ENCODE results near the gene LTB. TPM values are rescaled to one million over a fixed set of nuclear protein-coding genes. Genes with fewer than 3 reads are reported as not detected.

Gene LTB
- polyA plus RNA-seq, 2 donors: 1.8 to 3.0 TPM

DNA sequence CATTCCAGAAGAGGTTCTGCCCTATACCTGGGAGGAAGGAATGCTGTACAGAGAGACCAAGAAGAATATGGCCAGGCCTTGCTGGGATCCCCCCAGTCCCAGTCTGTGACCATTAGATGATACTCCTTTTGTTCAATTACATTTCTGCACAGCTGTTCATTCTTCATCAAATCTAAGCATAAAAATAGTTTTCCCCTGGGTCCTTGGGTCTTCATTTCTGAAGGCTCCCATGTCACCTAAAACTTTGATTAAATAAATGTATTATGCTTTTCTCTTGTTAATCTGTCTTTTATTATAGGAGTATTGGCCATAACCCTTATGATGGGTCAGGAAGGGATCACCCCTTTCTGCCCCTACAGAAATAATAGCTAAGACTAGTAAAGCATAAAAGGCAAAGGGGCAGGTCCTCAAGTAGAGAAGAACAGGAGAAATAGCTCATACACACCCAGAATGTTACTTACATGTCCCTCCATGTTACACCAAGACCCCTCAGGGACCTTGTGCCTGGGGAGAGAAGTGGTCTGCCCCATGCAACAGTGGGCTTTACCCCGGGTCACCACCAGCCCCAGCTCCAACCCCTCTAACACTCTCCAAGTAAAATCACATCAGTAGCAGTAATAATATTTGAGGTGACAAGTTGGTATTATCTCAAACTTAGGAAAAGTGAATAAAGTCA is 12.2 kb downstream of the LTB start:
- peaks cover 0 to 2% of the 10 kb centered on the region in 2 donors for H3K4me1 ChIP-seq (ENCODE audit: control insufficient read depth in 2 of 2, insufficient read depth in 2 of 2, low read length in 1 of 2)
- no peaks in the 10 kb centered on the region for H3K27me3 ChIP-seq (ENCODE audit: control insufficient read depth in 1 of 2, insufficient read depth in 2 of 2, low read length in 2 of 2)
- H3K4me3 ChIP-seq (ENCODE audit: low read depth in 1 of 2, low read length in 2 of 2): no peak overlapping the region
- H3K9me3 ChIP-seq (ENCODE audit: control insufficient read depth in 2 of 2, insufficient read depth in 1 of 2, low read depth in 1 of 2, low read length in 1 of 2): no peaks in the 10 kb centered on the region
- 82 to 83% methylated on average over 1 of the region's 1 CpG for WGBS, 2 donors
- no peaks in the 10 kb centered on the region for H3K36me3 ChIP-seq (ENCODE audit: control insufficient read depth in 2 of 2, insufficient read depth in 2 of 2, low read length in 1 of 2)
- H3K27ac ChIP-seq (ENCODE audit: low read depth in 2 of 2, low read length in 1 of 2): no peak overlapping the region

- Histone ChIP-seq H3K27ac (ENCODE audit: low read depth in 2 of 2, low read length in 1 of 2) (no peak overlapping the region), H3K4me1 (ENCODE audit: control insufficient read depth in 2 of 2, insufficient read depth in 2 of 2, low read length in 1 of 2) (peaks cover 0 to 2% of the 10 kb centered on the region in 2 donors), H3K36me3 (ENCODE audit: control insufficient read depth in 2 of 2, insufficient read depth in 2 of 2, low read length in 1 of 2) (no peaks in the 10 kb centered on the region), H3K27me3 (ENCODE audit: control insufficient read depth in 1 of 2, insufficient read depth in 2 of 2, low read length in 2 of 2) (no peaks in the 10 kb centered on the region), H3K4me3 (ENCODE audit: low read depth in 1 of 2, low read length in 2 of 2) (no peak overlapping the region), H3K9me3 (ENCODE audit: control insufficient read depth in 2 of 2, insufficient read depth in 1 of 2, low read depth in 1 of 2, low read length in 1 of 2) (no peaks in the 10 kb centered on the region)
- 53 to 63% methylated on average over 3 of the region's 3 CpGs for WGBS, 2 donors
These were observed 13.7 kb downstream of the LTB start for GRCh38 chr6:31568537-31568961.

GRCh38 chr6:31567531-31568370 is 14.5 kb downstream of the LTB start:
- no peaks in the 10 kb centered on the region for H3K27me3 ChIP-seq (ENCODE audit: control insufficient read depth in 1 of 2, insufficient read depth in 2 of 2, low read length in 2 of 2)
- H3K27ac ChIP-seq (ENCODE audit: low read depth in 2 of 2, low read length in 1 of 2): no peak overlapping the region
- WGBS, 2 donors: 43 to 44% methylated on average over 9 of the region's 9 CpGs

GRCh38 chr6:31560697-31561058 is 21.5 kb downstream of the LTB start:
- Histone ChIP-seq H3K9me3 (ENCODE audit: control insufficient read depth in 2 of 2, insufficient read depth in 1 of 2, low read depth in 1 of 2, low read length in 1 of 2) (no peaks in the 10 kb centered on the region), H3K27ac (ENCODE audit: low read depth in 2 of 2, low read length in 1 of 2) (no peak overlapping the region), H3K27me3 (ENCODE audit: control insufficient read depth in 1 of 2, insufficient read depth in 2 of 2, low read length in 2 of 2) (no peaks in the 10 kb centered on the region), H3K4me3 (ENCODE audit: low read depth in 1 of 2, low read length in 2 of 2) (no peak overlapping the region), H3K36me3 (ENCODE audit: control insufficient read depth in 2 of 2, insufficient read depth in 2 of 2, low read length in 1 of 2) (peaks cover 0 to 29% of the 10 kb centered on the region in 2 donors), H3K4me1 (ENCODE audit: control insufficient read depth in 2 of 2, insufficient read depth in 2 of 2, low read length in 1 of 2) (peaks cover 0 to 5% of the 10 kb centered on the region in 2 donors)

More at GRCh38 chr6:31567531-31568370, 14.5 kb downstream of the LTB start:
- Histone ChIP-seq H3K9me3 (ENCODE audit: control insufficient read depth in 2 of 2, insufficient read depth in 1 of 2, low read depth in 1 of 2, low read length in 1 of 2) (no peaks in the 10 kb centered on the region), H3K4me1 (ENCODE audit: control insufficient read depth in 2 of 2, insufficient read depth in 2 of 2, low read length in 1 of 2) (peaks cover 0 to 2% of the 10 kb centered on the region in 2 donors), H3K36me3 (ENCODE audit: control insufficient read depth in 2 of 2, insufficient read depth in 2 of 2, low read length in 1 of 2) (no peaks in the 10 kb centered on the region), H3K4me3 (ENCODE audit: low read depth in 1 of 2, low read length in 2 of 2) (no peak overlapping the region)

DNA sequence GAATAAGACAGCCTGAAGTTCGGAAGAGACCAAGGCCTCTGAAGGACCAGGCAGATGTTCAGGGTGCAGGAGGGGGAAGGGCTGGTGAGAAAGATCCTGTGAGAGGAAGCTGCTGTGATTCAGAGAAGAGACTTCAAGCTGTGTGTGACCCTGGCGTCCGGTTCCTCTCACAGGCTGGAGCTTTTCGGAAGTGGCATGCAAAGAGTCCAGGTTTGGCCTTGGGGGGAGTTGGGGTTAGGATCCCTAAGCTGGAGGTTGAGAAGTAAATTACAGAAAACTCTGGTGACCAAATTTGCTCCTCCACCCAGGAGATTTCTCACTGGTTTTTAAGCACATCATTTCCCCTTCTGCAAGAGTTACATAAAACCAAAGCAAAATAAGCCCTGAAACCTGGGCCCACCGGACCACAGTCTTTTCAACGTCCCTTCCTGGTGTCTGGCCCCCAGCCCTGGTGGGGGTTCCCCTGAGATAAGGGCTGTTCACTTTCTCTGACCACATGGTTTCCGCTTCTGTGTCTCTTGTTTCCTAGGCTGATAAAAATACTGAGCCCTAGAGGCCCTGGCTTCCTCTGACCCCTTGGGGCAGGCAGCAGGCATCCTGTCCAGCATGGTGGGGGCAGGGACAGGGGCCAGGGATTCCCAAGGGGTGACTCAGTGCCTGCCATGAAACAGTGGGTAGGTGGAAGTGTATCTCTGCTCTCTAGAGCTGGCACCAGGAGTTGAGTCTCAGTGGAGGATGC is 22.1 kb downstream of the LTB start:
- H3K36me3 ChIP-seq (ENCODE audit: control insufficient read depth in 2 of 2, insufficient read depth in 2 of 2, low read length in 1 of 2): peaks cover 0 to 29% of the 10 kb centered on the region in 2 donors
- peak overlapping the region in 1 of 2 donors; percentile 35 for H3K27ac ChIP-seq (ENCODE audit: low read depth in 2 of 2, low read length in 1 of 2)
- H3K9me3 ChIP-seq (ENCODE audit: control insufficient read depth in 2 of 2, insufficient read depth in 1 of 2, low read depth in 1 of 2, low read length in 1 of 2): no peaks in the 10 kb centered on the region
- H3K4me1 ChIP-seq (ENCODE audit: control insufficient read depth in 2 of 2, insufficient read depth in 2 of 2, low read length in 1 of 2): peaks cover 0 to 5% of the 10 kb centered on the region in 2 donors
- WGBS, 2 donors: 54 to 61% methylated on average over 7 of the region's 7 CpGs
- H3K4me3 ChIP-seq (ENCODE audit: low read depth in 1 of 2, low read length in 2 of 2): no peak overlapping the region
- no peaks in the 10 kb centered on the region for H3K27me3 ChIP-seq (ENCODE audit: control insufficient read depth in 1 of 2, insufficient read depth in 2 of 2, low read length in 2 of 2)

DNA sequence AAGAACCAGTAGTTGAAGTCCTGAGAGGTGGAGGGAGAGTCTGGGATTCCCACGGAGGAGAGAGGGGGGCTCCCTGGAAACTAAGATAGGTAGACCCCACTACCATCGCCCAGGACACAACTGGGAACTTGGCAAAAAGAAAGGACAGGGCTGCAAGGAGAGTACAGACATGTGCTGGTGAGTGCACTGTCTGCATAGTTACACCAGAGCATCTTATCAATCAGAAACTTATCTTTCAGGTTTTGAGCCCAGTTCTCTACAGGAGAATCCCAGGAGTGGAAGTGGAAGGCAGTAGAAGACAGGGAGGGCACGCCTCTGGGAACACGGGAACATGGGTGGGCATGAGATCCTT is 22.6 kb downstream of the LTB start:
- peaks cover 0 to 29% of the 10 kb centered on the region in 2 donors for H3K36me3 ChIP-seq (ENCODE audit: control insufficient read depth in 2 of 2, insufficient read depth in 2 of 2, low read length in 1 of 2)
- WGBS, 2 donors: 65 to 77% methylated on average over 4 of the region's 4 CpGs

GRCh38 chr6:31558631-31559500 is 23.4 kb downstream of the LTB start:
- Histone ChIP-seq H3K4me1 (ENCODE audit: control insufficient read depth in 2 of 2, insufficient read depth in 2 of 2, low read length in 1 of 2) (peaks cover 0 to 5% of the 10 kb centered on the region in 2 donors), H3K4me3 (ENCODE audit: low read depth in 1 of 2, low read length in 2 of 2) (no peak overlapping the region), H3K9me3 (ENCODE audit: control insufficient read depth in 2 of 2, insufficient read depth in 1 of 2, low read depth in 1 of 2, low read length in 1 of 2) (no peaks in the 10 kb centered on the region), H3K27me3 (ENCODE audit: control insufficient read depth in 1 of 2, insufficient read depth in 2 of 2, low read length in 2 of 2) (no peaks in the 10 kb centered on the region), H3K36me3 (ENCODE audit: control insufficient read depth in 2 of 2, insufficient read depth in 2 of 2, low read length in 1 of 2) (peaks cover 0 to 31% of the 10 kb centered on the region in 2 donors), H3K27ac (ENCODE audit: low read depth in 2 of 2, low read length in 1 of 2) (peak overlapping the region; percentile 38 to 53)
- 65 to 78% methylated on average over 14 of the region's 14 CpGs for WGBS, 2 donors

More for the DNA sequence above, 22.6 kb downstream of the LTB start:
- Histone ChIP-seq H3K27ac (ENCODE audit: low read depth in 2 of 2, low read length in 1 of 2) (peak overlapping the region; percentile 35 to 38), H3K4me3 (ENCODE audit: low read depth in 1 of 2, low read length in 2 of 2) (no peak overlapping the region), H3K9me3 (ENCODE audit: control insufficient read depth in 2 of 2, insufficient read depth in 1 of 2, low read depth in 1 of 2, low read length in 1 of 2) (no peaks in the 10 kb centered on the region), H3K27me3 (ENCODE audit: control insufficient read depth in 1 of 2, insufficient read depth in 2 of 2, low read length in 2 of 2) (no peaks in the 10 kb centered on the region), H3K4me1 (ENCODE audit: control insufficient read depth in 2 of 2, insufficient read depth in 2 of 2, low read length in 1 of 2) (peaks cover 0 to 5% of the 10 kb centered on the region in 2 donors)

- Histone ChIP-seq H3K27ac (ENCODE audit: low read depth in 2 of 2, low read length in 1 of 2) (no peak overlapping the region), H3K9me3 (ENCODE audit: control insufficient read depth in 2 of 2, insufficient read depth in 1 of 2, low read depth in 1 of 2, low read length in 1 of 2) (no peaks in the 10 kb centered on the region), H3K4me1 (ENCODE audit: control insufficient read depth in 2 of 2, insufficient read depth in 2 of 2, low read length in 1 of 2) (peaks cover 0 to 5% of the 10 kb centered on the region in 2 donors), H3K27me3 (ENCODE audit: control insufficient read depth in 1 of 2, insufficient read depth in 2 of 2, low read length in 2 of 2) (no peaks in the 10 kb centered on the region), H3K36me3 (ENCODE audit: control insufficient read depth in 2 of 2, insufficient read depth in 2 of 2, low read length in 1 of 2) (peaks cover 0 to 31% of the 10 kb centered on the region in 2 donors), H3K4me3 (ENCODE audit: low read depth in 1 of 2, low read length in 2 of 2) (no peak overlapping the region)
- WGBS, 2 donors: 84 to 87% methylated on average over 8 of the region's 8 CpGs
These were observed 24.0 kb downstream of the LTB start for GRCh38 chr6:31558318-31558625.

Measured in esophagus (tissue), 2 donors.